GM19397 (cell line): Measurements from ENCODE around the gene NFU1.

Experiments
- ATAC-seq: cut with Tn5 transposase; IDR thresholded peaks from one replicate; pipeline ENCODE4 v1.9.1; 2021; ENCODE audit warnings: mild to moderate bottlenecking, moderate library complexity; ENCODE audit not compliant: unreplicated experiment

Gene NFU1

DNA sequence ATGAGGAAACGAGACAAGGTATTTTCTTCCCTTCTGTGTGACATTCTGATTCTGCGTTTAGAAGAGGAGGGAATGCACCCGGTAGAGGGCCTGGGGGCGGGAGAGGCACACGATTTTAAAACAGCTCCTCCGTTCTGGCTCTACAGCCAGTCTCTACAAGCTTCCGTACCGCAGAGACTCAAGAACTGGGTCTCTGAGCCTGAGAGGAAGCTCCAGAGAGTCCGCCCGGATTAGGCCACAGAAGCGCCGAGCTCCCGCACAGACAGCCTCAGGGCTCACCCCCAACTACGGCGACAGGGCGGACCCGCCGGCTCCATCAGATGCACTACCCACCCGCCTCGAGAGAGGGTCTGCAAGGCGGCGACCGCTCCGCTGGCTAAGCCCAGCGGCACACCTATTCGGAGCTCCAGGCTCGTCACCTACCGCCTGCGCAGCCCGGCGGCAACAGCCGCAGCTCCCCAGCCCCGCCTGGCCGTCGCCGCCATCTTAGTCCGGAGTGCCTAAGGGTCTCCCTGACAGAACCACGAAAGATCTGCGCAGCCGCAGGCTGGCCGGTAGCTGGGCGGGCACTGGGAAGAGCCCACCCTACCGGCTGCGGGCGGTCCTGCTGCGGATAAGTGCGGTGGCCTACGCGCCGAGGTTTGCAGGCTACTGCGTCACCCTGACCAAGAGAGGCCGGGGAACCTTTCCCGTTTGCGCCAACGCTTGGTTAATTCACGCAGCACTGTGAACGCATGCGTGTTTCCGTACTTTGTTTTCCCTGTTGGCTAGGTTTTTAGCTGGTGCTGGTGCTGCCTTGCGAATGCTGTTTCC is at the start of gene NFU1:
Gene NFU1 (minus strand): TSS at position 498 of the 813 bp plus-strand sequence. CDS start 13 bp downstream, at position 485.
- ATAC-seq = peak; percentile 98

DNA sequence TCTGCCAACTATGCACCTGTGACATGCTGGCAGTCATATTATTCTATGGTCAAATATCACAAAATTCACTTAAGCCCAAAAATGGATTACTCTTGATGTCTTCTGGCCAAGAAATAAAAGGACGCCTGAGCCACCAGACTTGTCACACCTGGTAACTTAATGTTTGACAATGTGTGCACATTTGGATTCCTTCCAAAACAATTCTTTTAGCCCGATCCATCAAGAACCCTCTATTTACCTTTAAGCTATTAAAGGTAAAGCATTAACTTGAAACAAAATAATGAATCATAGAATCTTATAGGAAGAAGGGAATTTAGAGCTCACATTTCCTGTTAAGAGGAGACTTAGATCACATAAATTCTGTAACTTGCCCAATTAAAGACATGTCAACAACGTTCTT is 46.5 kb upstream of the NFU1 start:
- ATAC-seq = no peak

DNA sequence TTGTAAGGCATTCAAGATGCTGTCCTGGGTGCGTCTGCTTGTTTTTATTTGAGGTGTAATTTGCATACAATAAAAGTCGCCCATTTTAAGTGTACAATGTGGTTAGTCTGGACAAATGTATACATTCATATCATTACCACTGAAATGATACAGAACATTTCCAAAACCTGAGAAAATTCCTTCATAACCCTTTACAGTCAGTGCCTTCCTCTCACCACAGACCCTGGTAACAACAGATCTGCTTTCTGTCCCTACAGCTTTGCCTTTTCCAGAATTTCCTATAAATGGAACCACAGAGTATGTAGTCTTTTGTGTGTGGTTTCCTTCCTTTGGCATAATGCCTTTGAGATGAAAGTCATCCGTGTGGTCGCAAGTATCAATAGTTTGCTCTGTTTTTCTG is 45.8 kb upstream of the NFU1 start:
- ATAC-seq = no peak

DNA sequence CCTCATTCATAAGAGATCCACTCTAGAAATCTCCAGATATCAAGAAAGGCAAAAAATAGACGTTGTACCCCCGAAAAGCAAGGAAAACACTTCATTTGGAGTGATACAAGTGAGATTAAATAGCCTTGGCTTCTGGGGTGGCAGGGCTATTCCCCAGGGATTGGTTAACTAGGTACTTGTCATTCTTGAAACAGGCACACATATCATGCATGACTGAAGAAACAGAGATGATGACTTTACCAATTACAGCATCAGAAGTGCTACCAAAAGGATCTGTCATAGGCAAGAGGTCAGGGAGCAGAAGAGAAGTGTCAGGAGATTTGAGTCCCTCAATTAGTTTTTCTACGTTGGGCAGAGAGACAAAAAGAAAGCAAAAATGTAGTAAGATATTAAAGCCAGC is 45.2 kb upstream of the NFU1 start:
- ATAC-seq = no peak

DNA sequence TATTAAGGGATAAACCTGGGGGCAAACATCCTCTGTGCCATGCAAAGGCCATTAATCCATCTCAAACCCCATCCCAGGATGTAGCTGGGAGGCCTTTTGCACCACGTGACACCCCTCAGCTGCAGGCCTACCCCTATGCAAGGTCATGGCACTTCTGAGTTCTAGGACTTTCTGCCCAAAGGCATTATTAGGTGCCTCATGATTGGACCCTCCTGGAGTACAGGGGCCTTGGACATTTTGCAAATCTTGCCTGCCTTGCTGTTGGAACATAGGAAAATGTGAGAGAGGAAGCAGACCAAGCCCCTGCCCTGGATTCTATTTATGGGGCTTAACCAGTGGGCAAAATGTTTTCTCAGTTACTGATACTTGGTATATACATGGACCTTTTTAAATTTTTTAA is 44.2 kb upstream of the NFU1 start:
- ATAC-seq = no peak

DNA sequence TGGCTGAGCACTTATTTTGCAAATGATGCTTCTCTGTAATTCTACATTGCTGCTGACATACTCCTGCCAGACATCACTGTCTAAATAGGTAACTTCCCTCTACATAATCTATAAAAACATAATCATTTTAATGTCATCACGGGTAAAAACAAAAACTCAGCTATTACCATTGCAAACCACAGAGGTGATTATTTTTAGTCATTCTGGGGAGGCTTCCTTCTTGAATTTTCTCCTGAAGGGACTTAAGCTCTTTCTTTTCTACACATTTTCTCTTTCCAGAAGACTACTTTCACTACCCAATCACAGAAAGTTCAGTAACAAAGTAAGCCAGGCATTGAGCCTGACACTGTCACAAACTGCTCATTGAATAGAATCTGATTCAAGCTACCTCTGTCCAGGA is 40.4 kb upstream of the NFU1 start:
- no peak for ATAC-seq

DNA sequence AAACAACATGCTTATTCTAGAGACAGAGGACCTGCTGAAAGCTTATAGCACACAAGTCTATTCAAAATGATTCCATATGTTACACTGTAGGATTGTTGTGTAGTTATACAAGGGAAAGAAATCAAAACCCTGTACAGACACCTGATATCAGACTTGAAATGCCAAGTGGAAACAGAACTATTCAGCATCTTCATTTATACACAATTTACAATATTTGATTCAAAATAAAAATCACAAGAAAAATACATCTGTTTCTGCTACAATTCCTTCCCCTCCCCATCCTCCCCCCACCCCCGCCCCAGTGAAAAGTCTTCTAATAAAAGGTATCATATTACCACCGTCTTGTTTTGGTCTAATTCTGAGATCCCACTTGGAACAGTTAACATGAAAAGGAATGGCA is 37.5 kb upstream of the NFU1 start:
- no peak for ATAC-seq

DNA sequence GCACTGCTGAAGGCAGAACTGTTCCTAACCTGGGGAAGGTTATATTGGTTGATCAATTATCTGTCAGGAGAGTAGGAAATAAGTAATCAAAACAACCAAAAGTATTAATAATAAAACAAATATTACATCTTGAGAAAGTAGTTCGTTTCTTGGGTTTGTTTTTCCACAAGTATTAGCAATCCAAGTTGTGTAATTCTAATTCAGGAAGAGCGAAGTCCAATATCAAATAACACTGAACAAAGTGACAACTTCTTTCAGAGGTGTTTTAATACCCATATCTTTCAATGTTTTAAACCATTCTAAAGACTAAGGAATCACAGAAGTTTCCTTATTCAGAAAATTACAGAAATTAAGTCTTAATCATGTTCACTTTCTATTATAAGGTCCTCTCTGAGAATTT is 34.6 kb upstream of the NFU1 start:
- ATAC-seq = no peak

DNA sequence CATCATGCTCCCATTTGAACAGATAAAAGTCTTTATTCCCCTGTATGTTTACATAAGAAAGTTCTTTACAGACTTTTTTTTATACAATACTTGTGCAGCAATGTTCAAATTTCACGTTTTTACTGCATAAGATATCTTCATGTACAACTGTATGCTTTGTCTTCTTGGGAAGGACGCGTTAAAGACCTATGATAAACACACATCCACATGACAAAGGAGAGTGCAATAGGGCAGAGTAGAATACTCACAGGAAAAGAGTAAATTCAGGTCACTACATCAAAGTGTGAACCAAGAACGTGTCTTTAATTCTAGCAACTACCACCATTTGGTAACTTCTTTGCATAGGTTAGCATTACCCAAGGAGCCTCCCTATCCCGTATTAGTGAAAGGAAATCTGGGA is 33.7 kb upstream of the NFU1 start:
- no peak for ATAC-seq

DNA sequence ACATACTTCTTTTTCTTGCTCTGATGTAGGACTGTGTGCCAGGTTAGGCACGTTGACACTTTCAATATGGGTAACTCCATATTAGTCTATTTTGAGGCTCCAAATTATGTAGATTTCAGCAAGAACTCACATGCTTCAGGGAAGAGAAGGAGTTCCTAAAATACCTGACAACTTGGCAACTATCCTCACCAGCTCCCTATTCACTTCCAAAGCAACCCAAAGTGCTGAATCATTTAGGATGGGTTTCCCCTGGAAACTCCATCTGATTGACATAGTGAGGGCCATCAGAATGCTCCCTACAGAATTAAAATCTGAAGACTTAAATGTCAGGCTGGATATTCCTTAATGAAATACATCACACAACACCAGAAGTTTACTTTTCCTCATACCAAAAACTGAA is 32.5 kb upstream of the NFU1 start:
- ATAC-seq = no peak

DNA sequence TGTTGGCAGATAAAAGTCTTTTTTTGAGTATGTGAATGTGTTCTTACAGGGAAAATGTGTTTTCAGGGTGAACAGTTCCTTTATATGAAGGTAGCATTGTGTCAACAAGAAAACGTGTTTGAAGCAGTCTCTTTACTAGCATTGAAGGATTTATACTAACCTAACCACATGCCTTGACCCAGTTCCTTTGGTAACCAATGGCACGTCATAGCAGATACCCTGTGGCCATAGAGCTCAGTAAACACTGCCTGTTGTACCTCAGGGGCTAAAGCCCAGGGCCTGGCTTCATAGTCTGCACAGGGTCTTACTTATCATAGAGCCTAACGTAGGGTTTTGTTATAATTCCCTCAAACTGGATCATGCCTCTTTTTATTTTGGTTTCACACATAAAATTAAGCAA is 32.1 kb upstream of the NFU1 start:
- no peak for ATAC-seq

DNA sequence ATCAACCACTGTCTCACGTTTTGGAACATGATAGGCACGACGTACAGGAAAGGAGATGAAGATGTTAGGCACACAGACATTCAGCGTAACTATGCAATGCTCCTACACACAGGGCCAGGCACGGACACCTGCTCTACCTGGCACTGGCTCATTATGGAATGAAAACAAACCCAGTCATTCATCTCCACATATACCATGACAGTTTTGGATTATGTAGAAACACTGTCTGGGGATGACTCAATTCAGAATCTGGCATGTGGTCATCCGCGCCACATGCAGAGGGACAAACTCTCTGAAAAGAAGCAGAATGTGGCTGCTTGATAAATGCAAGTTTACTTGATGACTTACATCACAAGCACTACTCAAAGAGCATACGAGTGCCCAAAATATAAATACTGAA is 29.5 kb upstream of the NFU1 start:
- no peak for ATAC-seq

DNA sequence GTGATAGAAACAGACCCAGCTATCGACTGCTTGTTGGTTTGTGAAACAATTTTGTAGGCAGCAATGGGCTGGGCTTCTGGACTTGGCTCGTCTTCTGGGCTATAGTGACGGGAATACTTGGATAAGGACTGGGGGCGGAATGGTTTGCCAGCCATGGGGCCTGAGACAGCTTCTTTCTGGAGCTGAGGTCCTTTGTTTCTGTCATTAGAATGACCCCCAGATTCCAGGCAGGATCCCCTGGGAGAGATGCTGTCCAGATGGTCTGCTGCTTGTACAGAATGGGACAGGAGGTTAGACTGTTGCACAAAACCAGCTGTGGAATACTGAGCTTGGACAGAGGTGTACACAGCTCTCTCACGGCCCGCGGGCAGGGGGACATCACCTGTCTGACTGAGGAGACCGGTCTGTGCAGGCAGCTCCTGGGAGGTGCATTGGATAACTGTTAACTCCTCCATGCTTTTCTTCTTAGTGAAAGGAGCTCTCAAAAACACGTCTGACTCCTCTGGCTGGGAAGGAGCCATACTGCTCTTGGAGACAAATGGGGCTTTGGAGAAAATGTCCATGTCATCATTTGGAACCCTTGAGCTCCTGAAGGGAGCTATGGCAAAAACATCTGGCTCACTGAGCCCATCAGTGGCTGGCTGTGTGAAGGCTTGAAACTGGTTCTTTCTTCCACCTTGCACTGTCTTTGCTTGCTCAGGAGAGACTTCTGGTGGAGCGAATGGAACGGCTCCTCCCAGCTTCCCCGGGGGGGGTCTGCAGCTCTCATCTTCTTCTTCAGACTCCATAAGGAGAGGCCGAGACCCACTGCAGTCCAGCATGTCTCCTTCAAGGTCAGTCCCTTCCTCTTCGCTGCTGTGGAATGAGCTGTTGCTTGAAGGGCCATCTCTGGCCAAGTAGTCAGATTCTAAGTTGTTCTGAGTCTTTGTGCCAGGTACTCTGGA is 28.6 kb upstream of the NFU1 start:
- no peak for ATAC-seq

DNA sequence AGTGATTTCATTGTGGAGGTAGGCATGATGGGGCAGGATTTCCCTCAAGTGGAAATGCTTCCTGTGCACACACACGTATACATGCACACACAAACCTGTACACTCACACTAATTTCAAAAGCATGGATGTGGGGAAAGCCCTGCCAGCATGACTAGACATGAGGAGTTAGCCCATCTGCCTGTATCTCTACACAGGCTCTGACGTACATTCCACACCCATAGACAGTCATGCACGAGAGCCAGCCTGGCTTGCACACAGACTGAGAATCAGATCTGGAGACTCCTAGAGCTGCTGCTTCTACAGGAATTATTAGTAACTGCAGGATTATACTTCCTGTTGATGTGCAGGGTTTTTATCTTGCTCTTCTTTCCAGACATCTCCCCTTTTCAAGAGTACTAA is 27.3 kb upstream of the NFU1 start:
- no peak for ATAC-seq

DNA sequence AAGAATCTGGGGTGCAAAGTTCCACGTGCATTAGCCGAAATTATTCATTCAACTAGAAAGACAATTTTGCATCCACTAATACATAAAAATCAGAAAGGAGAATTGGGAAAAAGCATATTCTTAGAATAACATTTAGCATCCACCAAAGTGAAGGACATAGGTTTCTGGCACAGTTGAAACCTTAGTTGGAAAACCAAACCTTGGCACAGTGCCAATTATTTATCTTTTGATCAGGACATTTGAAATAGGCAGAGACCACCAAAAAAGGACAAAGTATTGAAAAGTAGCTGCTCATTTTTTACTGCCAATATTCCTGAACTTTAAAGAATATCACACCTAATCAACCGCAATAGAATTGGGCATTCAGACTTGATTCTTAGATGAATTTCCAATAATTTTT is 25.5 kb upstream of the NFU1 start:
- ATAC-seq = no peak

DNA sequence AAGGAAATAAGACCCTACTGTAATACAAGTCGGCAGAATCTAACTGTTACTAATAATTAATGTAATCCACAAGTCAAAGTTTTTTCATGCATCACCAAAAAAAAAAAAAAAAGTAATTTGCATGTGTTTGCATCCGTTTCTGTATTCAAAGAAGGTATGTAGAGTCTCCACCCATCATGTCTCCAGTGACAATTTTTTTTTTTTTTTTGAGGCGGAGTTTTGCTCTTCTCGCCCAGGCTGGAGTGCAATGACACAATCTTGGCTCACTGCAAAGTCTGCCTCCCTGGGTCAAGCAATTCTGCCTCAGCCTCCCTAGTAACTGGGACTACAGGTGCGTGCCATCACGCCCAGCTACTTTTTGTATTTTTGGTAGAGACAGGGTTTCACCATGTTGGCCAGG is 24.2 kb upstream of the NFU1 start:
- ATAC-seq = no peak

DNA sequence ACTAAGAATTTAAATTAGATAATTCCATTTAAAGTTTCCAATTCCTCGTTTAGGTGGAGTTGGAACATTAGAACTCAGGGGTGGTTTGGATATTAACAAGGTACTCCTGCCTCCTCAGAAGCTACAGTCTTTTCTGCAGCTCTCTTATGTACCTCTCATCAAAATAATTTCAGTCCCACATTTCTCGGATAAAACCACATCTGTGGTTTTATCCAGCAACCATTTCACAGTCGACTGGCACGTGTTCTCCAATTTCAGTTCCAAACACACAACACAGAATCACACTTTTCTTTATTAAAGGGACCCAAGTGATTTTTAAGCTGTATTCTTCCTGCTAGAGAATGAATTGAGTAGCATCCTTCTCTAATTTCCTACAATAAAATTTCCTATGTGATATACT is 22.7 kb upstream of the NFU1 start:
- ATAC-seq = no peak

DNA sequence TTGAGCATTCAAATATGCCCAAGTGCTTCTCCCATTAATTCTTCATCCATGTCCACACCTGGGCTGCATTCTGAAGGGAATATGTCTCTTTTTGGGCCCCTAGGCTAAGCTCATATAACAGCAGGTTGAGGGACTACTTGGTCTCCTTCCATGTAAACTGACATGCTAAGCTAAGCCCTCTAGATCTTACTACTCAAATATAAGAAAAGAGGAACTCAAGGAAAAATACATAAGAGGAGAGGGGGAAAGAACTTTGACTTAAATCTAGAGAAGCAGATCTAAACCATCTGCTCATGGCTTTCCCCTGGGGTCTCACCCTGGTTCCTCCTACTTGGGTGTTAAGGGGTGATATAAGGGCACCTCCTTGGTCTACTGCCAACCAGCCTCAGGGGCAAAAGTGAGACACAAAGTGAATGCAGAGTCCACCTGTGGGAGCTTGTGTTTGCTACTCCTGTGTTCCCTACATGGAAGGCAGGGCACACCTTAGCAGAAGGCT is 19.8 kb upstream of the NFU1 start:
- no peak for ATAC-seq

DNA sequence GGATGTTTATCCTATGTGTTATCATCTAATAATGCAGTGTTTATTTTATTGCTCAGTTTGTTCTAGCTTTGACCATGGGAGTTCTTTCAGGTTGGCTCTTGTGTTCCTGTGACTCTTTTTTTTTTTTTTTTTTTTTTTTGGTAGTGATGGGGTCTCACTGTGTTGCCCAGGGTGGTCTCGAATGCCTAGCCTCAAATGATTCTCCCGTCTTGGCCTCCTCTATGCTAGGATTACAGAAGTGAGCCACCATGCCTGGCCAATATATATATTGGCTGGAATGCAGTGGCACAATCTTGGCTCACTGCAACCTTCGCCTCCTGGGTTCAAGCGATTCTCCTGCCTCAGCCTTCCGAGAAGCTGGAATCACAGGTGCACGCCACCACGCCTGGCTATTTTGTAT is 18.9 kb upstream of the NFU1 start:
- ATAC-seq = no peak

DNA sequence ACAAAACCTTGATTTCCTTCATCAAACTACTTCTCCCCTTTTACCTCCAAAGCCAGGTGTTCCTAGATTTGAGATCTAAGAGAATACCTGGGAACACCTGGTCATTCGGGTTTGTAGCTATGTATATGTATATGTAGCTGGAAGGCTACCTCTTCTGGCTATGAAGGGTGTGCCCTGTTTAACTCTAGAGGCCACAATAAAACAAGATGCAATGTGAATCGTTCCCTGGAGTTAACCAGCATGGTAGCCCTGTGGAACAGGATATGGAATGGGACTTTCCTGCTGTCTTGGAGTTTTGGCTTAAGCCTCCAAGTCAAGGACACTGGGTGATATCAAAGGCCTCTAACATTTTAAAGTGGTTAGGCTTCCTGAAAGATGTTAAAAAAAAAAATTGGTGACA is 17.7 kb upstream of the NFU1 start:
- ATAC-seq = no peak

DNA sequence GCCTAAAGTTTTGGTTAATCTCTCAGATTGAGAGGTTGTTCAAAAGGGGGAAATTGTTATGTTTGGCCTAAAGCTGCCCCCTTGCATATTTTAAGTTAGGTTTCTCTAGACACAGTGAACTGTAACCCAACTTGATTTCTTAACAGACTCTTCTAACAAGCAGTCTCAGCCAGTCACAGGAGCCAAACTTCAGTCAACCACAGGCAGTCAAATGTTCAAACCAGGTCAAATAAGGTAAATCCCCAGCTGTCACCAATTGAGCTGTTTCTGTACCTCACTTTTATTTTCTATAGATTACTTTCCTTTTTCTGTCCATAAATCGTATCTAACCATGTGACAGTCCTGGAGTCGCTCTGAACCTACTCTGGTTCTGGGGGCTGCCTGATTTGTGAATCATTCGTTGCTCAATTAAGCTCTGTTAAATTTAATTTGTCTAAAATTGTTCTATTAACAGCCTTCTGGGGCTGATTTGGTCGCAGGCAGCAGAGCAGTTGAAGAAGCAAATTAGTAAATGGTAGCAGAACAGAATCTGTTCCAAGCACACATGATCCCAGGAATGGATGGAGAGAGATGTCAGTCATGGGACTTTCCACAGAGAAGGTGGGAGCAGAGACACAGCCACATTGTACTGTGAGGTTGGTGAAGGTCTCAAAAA is 16.4 kb upstream of the NFU1 start:
- ATAC-seq = peak; percentile 79
